ENCODE measurements around the gene VPS18.
"Not testable (repeated sequence)": the region's sequence is repeated elsewhere in the genome, so short reads cannot be mapped to it uniquely, and the experiment has no call there.

The VPS18 gene, protein sequence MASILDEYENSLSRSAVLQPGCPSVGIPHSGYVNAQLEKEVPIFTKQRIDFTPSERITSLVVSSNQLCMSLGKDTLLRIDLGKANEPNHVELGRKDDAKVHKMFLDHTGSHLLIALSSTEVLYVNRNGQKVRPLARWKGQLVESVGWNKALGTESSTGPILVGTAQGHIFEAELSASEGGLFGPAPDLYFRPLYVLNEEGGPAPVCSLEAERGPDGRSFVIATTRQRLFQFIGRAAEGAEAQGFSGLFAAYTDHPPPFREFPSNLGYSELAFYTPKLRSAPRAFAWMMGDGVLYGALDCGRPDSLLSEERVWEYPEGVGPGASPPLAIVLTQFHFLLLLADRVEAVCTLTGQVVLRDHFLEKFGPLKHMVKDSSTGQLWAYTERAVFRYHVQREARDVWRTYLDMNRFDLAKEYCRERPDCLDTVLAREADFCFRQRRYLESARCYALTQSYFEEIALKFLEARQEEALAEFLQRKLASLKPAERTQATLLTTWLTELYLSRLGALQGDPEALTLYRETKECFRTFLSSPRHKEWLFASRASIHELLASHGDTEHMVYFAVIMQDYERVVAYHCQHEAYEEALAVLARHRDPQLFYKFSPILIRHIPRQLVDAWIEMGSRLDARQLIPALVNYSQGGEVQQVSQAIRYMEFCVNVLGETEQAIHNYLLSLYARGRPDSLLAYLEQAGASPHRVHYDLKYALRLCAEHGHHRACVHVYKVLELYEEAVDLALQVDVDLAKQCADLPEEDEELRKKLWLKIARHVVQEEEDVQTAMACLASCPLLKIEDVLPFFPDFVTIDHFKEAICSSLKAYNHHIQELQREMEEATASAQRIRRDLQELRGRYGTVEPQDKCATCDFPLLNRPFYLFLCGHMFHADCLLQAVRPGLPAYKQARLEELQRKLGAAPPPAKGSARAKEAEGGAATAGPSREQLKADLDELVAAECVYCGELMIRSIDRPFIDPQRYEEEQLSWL

DNA sequence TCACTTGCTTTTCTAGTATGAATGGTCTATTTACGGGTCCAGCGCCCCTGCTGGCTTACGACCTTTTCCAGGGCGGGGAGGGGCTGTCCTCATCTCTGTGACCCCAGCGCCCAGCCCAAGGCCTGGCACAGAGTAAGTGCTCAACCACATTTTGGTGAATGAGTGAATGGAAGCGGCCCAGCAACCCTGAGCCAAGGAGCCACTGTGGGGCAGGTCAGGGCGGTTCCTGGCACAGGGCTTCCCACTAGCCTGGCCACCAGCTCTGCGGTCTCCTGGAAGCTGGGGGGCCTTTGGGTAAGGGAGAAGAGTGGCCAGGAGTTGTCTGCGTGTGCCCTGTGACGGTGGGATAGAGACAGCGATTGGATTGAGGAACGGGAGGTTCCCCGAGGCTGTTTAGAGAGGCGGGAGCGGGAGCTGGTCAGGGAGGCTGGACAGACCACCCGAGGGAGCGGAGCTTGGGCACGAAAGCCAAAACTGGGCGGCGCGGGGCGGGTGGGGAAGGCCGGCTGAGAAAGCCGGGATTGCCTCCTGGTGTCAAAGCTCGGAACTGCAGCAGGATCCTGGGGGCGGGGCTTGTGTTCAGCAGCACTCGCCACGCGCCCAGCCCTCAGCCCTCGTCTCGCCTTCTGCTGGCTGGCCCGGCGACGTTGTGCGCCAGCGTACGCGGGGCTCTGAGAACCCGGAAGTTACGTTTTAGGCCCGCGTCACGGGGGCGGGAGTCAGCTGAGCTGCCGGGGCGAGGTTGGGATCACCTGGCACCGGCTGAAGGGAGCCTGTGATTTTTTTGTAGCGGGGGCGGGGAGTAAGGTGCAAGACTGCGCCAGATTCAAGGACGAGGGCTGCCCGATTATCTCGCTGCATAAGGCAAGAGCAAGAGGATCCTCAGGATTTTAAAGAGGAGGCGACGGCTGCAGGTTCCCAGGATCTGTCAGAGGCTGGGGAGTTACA is at the start of gene VPS18:
Gene VPS18 (plus strand): TSS at position 718 of the 948 bp plus-strand sequence. CDS start 319 bp downstream, outside the sequence.
- DNase-seq (ENCODE audit: low read depth in 2 of 2): peak; percentile 97 to 99

DNA sequence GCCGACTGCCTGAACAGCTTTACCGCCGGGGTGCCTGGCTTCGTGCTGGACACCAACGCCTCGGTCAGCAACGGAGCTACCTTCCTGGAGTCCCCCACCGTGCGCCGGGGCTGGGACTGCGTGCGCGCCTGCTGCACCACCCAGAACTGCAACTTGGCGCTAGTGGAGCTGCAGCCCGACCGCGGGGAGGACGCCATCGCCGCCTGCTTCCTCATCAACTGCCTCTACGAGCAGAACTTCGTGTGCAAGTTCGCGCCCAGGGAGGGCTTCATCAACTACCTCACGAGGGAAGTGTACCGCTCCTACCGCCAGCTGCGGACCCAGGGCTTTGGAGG is 49.6 kb upstream of the VPS18 start:
- DNase-seq (ENCODE audit: low read depth in 2 of 2): no peak

DNA sequence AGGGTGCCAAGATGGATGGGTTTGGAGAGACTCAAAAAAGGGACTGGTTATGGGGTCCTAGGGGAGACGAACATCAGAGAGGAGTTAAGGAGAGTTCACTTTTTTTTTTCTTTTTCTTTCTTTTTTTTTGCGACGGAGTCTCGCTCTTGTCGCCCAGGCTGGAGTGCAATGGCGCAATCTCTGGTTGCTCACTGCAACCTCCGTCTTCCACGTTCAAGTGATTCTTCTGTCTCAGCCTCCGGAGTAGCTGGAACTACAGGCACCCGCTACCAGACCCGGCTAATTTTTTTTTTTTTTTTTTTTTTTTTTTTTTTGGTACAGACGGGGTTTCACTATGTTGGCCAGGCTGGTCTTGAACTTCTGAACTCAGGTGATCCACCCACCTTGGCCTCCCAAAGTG is 49.2 kb upstream of the VPS18 start:
- DNase-seq (ENCODE audit: low read depth in 2 of 2): no peak

DNA sequence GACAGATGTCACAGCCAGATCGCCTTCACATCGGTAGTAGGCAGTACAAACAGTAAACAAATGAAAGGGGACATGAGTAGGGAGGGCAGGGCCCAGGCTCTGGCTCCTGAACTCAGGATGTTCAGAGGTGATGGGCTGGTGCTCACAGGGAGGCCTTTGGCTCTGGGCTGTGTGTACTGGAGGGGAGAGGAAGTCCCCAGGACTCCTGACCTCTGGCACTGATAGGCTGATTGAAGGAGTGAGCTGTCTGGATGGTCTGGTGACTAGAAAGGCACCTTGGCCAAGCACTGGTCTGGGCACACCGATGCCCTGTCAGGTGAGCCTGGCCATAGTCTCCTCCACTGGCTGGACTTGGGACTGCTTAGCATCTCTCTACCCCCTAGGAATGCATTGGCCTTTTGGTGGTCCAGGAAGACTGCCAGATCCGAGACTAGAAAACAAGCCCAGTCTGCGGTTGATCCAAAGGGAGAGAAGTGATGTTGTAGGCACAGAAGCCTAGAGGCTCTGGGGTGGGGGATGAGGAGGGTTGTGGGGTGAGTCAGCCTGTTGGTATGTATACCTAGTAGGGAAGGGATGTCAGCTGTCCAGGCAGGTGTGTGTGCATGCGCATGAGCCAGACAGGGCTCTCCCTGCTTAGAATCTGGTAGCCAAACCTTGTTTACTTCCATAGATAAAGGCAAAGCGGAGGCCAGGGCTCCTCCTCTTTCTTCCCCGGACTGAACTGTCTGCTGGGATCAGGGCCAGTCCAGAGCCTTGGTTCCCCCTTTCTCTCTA is 48.6 kb upstream of the VPS18 start:
- DNase-seq (ENCODE audit: low read depth in 2 of 2): no peak

DNA sequence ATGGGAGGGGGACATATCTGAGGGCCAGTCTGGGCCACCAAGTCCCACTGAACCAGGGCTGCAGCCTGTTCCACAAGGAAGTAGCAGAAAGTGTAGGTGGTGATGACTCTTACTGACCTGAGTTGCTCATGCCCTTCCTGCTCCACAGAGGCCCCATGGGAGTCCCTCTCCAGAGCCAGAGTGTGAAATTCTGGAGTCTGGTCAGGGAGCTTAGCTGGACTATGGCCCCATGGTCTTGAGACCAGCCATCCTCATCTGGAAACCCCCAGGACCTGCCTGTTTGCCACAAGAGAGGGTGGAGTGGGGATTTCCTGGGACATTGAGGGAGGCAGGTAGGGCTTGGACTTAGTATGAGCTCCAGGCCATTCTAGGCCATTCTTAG is 47.4 kb upstream of the VPS18 start:
- DNase-seq (ENCODE audit: low read depth in 2 of 2): no peak

DNA sequence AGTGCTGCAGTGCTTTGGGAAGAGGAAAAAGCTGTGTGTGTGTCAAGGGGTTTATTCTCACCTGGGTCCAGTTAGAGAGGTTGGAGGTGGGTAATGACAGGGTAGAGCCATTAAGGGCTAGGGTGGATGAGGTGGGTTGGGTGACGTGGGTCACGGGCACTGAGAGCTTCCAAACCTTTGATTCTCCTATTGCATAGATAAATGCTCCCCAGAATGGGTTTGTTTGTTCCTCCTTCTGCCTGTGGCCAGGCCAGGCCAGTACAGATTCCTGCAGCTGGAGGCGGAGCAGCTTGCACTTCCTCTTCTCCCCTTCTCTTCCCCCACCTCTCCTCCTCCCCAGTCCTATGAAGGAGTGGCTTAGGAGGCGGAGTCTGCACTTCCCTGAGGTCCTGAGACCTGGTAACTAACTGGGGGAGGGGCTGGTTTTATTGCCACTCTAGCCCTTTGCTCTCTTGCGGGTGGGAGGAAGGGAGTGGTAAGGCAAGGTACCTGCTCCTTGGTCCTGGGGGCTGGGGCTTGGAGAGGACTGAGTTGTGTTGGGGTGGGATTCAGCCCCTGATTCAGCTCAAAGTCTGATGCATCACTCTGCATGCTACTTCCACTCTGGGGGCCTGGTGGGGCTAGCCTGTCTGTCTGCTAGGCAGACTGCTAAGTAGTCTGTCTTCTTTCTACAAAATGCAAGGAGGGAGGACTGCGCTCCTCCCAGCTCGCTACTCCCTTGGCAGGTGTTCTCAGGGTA is 46.9 kb upstream of the VPS18 start:
- no peak for DNase-seq (ENCODE audit: low read depth in 2 of 2)

DNA sequence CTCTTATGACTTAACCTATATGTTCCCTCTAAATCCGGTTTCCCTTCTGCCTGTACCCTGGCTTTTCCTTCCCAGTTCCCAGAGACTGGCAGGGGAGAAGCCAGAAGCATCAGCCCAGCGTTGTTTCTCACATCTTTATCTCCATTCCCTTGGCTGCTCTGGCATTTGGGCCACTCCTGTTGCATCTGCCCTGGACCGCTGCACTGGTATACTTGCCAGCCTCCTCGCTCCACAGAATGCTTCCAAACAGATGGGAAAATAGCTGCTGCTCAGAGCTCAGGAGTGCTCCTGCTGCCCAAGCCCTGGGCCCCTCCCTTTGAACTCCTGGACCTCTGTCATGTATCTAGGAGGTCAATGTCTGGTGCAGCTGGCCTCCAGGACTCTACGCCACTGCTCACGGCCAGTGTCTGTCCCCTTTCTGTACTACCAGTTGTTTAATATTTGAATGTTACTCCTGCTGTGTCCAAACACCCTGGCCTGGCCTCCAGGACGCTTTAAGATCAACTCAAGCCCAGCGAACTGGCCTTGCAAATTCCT is 43.6 kb upstream of the VPS18 start:
- DNase-seq (ENCODE audit: low read depth in 2 of 2): no peak

DNA sequence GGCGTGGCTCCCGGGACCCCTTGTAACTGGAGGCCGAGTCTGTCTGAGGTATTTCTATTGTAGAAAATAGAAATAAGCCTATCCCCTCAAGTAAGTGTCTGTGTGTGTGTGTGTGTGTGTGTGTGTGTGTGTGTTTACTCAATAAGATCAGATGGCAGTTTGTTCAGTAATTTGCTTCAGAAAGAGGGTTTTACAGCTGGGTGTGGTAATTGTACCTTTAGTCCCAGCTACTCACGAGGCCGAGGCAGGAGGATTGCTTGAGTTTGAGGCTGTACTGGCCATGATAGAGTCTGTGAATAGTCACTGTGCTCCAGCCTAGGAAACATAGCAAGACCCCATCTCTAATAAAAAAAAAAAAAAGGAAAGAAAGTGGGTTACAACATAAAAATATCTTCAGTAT is 41.7 kb upstream of the VPS18 start:
- DNase-seq (ENCODE audit: low read depth in 2 of 2): no peak

DNA sequence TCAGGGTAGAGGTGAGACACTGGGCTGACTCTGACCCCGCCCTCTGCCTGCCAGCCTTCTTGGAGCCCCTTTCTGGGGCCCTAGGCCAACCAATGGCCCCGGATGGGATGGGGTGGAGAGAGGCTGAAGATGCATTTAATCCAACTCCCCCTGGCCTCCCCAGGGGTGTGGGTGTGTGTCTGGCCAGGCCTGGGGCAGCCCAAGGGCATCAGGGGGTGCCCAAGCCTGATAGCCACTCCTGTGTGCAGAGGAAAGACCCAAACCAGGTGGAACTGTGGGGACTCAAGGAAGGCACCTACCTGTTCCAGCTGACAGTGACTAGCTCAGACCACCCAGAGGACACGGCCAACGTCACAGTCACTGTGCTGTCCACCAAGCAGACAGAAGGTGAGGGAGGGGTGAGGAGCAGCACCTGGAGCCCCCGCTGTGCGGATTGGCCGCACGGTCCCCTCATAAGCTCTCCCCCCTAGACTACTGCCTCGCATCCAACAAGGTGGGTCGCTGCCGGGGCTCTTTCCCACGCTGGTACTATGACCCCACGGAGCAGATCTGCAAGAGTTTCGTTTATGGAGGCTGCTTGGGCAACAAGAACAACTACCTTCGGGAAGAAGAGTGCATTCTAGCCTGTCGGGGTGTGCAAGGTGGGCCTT is 40.9 kb upstream of the VPS18 start:
- DNase-seq (ENCODE audit: low read depth in 2 of 2): no peak

DNA sequence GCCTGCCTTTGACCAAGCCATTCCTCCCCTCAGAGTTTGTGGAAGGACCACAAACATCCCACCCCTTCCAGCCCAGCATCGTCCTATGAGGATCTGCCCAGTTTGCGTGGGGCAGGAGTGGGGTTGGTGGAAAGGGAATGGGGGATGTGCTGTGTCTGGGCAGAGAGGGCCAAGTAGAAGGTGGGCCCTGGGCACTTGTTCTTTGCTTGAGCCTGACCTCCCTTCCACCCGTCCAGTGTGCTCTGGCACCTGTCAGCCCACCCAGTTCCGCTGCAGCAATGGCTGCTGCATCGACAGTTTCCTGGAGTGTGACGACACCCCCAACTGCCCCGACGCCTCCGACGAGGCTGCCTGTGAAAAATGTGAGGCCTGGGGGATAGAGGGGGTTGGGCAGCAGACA is 40.1 kb upstream of the VPS18 start:
- no peak for DNase-seq (ENCODE audit: low read depth in 2 of 2)

DNA sequence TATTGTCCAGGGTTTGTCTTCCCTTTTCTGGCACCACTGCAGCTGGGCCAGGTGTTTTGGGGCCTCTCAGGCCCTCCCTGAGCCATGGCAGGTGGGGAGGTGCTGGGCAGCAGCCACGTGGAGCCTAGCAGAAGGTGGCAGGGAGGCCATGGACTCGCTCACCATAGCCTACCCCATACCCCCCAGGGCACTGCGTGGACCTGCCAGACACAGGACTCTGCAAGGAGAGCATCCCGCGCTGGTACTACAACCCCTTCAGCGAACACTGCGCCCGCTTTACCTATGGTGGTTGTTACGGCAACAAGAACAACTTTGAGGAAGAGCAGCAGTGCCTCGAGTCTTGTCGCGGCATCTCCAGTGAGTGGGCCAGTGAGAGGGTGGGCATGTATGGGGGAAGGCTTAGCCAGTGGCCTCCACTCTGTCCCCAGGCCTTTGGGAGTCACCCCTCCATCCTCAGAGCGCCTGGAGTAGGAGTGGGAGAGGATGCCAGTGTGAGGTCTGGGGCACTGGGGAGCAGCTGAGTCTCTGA is 38.5 kb upstream of the VPS18 start:
- DNase-seq (ENCODE audit: low read depth in 2 of 2): no peak

DNA sequence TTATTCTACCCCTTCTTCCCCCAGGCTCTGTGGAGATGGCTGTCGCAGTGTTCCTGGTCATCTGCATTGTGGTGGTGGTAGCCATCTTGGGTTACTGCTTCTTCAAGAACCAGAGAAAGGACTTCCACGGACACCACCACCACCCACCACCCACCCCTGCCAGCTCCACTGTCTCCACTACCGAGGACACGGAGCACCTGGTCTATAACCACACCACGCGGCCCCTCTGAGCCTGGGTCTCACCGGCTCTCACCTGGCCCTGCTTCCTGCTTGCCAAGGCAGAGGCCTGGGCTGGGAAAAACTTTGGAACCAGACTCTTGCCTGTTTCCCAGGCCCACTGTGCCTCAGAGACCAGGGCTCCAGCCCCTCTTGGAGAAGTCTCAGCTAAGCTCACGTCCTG is 37.5 kb upstream of the VPS18 start:
- no peak for DNase-seq (ENCODE audit: low read depth in 2 of 2)

DNA sequence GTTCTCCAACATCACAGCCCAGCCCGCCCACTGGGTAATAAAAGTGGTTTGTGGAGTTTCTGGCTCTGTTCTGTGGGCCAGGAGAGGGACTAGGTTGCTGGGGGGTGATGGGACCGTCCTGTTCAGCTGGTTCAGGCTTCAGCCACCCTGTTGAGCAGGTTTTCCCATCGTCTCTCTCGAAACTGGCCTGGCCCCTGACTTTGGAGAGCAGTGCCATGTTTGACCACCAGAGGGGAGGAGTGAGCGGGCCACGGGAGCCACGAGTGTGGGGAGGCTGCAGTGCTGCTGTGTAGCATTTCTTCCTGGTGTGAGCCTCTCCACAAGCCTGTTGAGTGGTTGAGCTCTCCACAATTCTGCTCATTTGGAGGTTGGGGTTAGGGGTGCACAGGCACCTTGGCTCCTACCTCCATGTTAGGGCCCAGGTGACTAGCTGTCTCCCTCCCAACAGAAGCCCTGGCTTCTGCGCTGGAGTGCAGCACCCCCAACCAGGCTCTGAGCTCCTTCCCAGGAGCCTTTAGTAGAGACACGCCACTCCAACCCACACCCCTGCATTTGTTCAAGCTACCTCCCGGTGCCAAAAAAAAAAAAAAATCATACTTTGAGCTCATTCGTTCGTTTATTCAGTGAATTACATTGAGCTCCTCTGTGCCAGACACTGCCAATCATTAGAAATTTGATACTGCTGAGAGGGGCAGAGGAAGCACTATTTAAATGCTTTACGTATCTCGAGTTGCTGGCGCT is 36.5 kb upstream of the VPS18 start:
- DNase-seq (ENCODE audit: low read depth in 2 of 2): peak; percentile 62 to 66

DNA sequence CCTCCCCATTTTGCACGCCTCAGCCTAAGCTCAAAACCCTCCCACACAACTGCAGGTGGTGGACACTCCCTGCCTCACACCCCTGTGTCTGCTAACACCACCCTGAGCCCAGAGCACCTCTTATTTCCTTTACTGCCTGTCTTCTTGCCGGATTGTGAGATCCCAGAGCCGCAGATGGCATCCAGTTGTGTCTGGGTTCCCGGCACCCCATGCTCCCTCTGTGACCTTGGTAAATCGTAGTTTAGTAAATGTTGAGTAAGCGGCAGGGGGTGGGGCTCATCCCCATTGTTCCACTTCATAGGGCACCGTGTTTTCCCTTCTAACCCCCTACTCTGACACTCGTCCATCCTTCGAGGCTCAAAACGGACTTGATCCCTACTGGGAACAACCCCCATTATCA is 35.5 kb upstream of the VPS18 start:
- no peak for DNase-seq (ENCODE audit: low read depth in 2 of 2)

DNA sequence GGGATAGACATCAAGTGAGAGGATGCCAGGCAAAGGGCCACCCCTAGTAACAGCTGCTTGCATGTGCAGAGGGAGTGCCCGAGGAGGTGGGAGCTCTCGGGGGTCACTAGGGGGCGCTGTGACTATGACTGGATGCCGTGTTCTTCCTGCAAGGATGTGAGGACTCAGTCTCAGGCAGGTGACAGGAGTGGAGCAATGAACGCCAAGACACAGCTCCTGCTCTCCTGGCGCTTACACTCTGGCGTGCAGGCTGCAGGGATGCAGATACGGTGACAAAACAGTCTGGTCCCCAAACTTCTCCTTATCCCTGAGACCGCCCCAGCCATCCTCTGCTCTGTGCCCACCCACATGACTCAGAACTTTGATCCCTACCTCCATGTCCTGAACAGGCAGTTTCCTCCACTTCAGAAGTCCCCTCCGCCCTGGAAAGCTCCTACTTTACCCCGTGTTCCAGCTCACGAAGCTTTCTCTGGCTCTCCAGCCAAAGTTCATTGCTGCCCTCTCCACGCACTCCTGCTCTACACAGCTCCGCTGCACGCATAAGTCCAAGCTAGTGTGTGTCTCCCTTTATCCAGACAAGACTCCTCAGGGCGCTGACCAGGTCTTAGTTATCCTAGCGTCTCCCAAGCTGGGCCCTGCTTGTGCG is 34.9 kb upstream of the VPS18 start:
- DNase-seq (ENCODE audit: low read depth in 2 of 2): peak; percentile 59 to 66

DNA sequence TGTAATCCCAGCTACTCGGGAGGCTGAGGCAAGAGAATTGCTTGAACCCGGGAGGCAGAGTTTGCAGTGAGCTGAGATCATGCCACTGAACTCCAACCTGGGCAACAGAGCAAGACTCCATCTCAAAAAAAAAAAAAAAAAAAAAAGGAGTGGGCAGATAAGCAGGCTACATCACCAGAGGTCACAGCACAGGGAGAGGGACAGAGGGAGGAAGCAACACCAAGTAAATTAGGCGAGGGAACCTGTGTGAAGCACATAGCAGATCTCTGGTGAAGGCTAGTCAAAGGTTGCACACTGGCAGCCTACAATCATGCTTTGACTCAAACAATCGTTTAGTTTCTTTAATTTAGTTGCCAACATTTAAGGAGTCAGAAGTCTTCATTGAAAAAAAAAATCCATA is 33.1 kb upstream of the VPS18 start:
- DNase-seq (ENCODE audit: low read depth in 2 of 2): not testable (repeated sequence)

DNA sequence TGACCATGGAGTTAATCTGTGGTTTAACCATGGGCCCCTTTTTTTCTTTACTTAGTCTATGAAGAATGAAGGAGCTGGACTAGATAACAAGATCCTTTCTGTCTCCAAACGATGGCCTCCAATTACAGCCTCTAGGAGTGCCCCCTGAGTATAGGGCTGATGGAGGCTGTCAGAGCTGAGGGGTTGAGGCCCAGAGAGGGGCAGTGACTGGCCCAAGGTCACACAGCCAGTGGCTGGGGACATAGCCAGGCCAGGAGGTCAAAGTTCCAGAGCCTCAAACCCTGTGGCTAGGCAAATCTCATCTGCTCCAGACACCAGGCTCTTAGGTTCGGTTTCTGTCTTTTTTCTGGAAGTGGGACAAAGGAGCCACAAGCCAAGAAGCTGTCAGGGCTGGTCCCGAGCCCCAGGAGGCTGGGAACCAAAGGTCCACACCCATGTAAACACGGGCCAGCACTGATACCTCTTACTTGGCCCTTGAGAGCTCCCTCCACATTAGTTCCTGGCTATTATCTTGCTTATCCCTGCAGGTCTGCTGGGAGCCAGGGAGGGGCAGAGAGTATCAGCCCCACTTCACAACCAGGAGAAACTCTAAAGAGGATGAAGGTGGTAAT is 30.5 kb upstream of the VPS18 start:
- DNase-seq (ENCODE audit: low read depth in 2 of 2): no peak

DNA sequence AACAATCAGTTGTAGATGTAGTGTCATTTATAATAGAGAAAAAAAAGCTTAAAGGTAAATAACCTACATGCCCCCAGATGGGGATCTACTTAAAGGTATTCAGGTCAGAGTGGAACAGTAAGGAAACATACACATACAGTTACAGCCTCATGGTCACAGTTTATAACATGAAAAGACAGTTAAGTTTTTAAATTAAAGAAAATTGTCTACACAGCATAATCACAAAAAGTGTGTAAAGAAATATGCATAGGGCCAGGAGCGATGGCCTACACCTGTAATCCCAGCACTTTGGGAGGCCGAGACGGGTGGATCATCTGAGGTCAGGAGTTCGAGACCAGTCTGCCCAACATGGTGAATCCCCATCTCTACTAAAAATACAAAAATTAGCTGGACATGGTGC is 27.1 kb upstream of the VPS18 start:
- DNase-seq (ENCODE audit: low read depth in 2 of 2): no peak
